Uterus (tissue), 2 donors: ENCODE measurements around the gene PA2G4.

Experiments
- POLR2A ChIP-seq, 2 donors: fragments of 450-650 bp; IDR thresholded peaks; one replicate each; pipeline ENCODE4 v1.6.1; 2016; ENCODE audit warnings: antibody characterized with exemption in 2 of 2, mild to moderate bottlenecking in 1 of 2, moderate library complexity in 1 of 2
- TF ChIP-seq, protein P1 (sequence below), 4 experiments: fragments of 200-600 bp in 2 of 4; fragments of 450-650 bp in 2 of 4; sonication (generic) in 2 of 4; IDR thresholded peaks; one replicate each; pipeline ENCODE4 v1.5.1; 2016 to 2019; ENCODE audit warnings: antibody characterized with exemption in 4 of 4, mild to moderate bottlenecking in 2 of 4, moderate library complexity in 1 of 4

GRCh38 chr12:56124133-56124532 is 19.8 kb downstream of the PA2G4 start:
- TF ChIP-seq, protein P1, sequence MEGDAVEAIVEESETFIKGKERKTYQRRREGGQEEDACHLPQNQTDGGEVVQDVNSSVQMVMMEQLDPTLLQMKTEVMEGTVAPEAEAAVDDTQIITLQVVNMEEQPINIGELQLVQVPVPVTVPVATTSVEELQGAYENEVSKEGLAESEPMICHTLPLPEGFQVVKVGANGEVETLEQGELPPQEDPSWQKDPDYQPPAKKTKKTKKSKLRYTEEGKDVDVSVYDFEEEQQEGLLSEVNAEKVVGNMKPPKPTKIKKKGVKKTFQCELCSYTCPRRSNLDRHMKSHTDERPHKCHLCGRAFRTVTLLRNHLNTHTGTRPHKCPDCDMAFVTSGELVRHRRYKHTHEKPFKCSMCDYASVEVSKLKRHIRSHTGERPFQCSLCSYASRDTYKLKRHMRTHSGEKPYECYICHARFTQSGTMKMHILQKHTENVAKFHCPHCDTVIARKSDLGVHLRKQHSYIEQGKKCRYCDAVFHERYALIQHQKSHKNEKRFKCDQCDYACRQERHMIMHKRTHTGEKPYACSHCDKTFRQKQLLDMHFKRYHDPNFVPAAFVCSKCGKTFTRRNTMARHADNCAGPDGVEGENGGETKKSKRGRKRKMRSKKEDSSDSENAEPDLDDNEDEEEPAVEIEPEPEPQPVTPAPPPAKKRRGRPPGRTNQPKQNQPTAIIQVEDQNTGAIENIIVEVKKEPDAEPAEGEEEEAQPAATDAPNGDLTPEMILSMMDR (IDR thresholded peaks at IDR 0.05), result no peak
- TF ChIP-seq POLR2A (IDR thresholded peaks at IDR 0.05), result no peak
